Peyer's patch (tissue), 4 donors: ENCODE data around the gene COL8A1.

Source experiments
- POLR2A ChIP-seq, 2 donors: fragments of 450-650 bp; IDR thresholded peaks; one replicate each; pipeline ENCODE4 v1.5.1; 2017; ENCODE audit warnings: antibody characterized with exemption in 2 of 2, mild to moderate bottlenecking in 2 of 2, moderate library complexity in 2 of 2
- TF ChIP-seq, protein P1 (sequence below), 6 experiments: fragments of 450-650 bp in 4 of 6; fragments of 200-600 bp in 2 of 6; sonication (generic) in 1 of 6; IDR thresholded peaks; one replicate each; pipeline ENCODE4 v1.5.1; 2017 to 2019; ENCODE audit warnings: antibody characterized with exemption in 6 of 6, mild to moderate bottlenecking in 3 of 6, moderate library complexity in 1 of 6

DNA sequence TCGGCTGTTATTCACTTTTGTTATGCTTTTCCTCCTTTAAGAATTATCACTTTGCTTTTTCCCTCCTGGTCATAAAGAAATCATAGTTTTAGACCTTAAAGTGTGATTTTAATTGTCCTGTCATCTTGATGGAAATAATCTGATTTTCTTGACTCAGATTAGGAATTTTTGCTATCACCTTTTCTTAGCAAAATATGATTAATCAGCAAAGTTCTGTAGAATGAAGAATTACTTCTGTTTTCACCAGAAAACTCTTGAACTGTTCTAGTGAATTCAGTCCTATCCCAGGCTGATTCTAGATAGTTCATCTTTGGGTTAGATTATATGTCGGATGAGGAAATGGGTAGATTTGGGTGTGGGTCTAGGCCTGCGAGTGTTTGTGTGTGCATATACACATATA, 191.4 kb downstream of the COL8A1 start:
- TF ChIP-seq, protein P1, sequence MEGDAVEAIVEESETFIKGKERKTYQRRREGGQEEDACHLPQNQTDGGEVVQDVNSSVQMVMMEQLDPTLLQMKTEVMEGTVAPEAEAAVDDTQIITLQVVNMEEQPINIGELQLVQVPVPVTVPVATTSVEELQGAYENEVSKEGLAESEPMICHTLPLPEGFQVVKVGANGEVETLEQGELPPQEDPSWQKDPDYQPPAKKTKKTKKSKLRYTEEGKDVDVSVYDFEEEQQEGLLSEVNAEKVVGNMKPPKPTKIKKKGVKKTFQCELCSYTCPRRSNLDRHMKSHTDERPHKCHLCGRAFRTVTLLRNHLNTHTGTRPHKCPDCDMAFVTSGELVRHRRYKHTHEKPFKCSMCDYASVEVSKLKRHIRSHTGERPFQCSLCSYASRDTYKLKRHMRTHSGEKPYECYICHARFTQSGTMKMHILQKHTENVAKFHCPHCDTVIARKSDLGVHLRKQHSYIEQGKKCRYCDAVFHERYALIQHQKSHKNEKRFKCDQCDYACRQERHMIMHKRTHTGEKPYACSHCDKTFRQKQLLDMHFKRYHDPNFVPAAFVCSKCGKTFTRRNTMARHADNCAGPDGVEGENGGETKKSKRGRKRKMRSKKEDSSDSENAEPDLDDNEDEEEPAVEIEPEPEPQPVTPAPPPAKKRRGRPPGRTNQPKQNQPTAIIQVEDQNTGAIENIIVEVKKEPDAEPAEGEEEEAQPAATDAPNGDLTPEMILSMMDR (IDR thresholded peaks at IDR 0.05), result no peak
- TF ChIP-seq POLR2A (IDR thresholded peaks at IDR 0.05), result no peak
